Thyroid gland (tissue), 4 donors: ENCODE results near the gene PTEN.

ENCODE experiments used
- POLR2A ChIP-seq, 2 donors: fragments of 450-650 bp; IDR thresholded peaks; one replicate each; pipeline ENCODE4 v1.6.1; 2017; ENCODE audit warnings: antibody characterized with exemption in 2 of 2, mild to moderate bottlenecking in 2 of 2, moderate library complexity in 1 of 2
- TF ChIP-seq, protein P1 (sequence below), 6 experiments: fragments of 200-600 bp in 3 of 6; fragments of 450-650 bp in 3 of 6; sonication (generic) in 3 of 6; IDR thresholded peaks; one replicate each; pipeline ENCODE4 v1.5.1; 2016 to 2019; ENCODE audit warnings: antibody characterized with exemption in 6 of 6, mild to moderate bottlenecking in 2 of 6, inconsistent platforms in 1 of 6, moderate library complexity in 1 of 6

DNA sequence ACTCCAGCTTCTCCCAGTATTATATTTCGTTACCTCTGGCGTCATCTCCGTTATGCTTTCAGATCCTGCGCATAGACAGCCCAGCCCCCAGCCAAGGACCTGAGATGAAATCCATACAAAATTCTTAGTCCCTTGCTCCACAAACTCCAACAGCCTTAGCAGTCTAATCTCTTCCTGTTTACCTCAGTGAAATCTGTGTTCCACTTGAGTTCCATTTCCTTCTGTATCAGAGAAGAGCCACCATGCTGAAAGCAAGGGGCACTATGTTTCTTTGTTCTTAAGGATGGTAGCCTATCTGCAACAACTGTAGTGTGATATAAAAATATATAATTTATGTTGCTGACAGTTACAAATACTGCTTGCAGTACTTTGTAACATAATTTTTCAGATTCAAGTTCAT, 59.8 kb downstream of the PTEN start:
- TF ChIP-seq, protein P1, sequence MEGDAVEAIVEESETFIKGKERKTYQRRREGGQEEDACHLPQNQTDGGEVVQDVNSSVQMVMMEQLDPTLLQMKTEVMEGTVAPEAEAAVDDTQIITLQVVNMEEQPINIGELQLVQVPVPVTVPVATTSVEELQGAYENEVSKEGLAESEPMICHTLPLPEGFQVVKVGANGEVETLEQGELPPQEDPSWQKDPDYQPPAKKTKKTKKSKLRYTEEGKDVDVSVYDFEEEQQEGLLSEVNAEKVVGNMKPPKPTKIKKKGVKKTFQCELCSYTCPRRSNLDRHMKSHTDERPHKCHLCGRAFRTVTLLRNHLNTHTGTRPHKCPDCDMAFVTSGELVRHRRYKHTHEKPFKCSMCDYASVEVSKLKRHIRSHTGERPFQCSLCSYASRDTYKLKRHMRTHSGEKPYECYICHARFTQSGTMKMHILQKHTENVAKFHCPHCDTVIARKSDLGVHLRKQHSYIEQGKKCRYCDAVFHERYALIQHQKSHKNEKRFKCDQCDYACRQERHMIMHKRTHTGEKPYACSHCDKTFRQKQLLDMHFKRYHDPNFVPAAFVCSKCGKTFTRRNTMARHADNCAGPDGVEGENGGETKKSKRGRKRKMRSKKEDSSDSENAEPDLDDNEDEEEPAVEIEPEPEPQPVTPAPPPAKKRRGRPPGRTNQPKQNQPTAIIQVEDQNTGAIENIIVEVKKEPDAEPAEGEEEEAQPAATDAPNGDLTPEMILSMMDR (IDR thresholded peaks at IDR 0.05) = no peak
- TF ChIP-seq POLR2A (IDR thresholded peaks at IDR 0.05) = no peak
